ENCODE data around the gene CDC25B. TPM values are rescaled to one million over a fixed set of nuclear protein-coding genes. Genes with fewer than 3 reads are reported as not detected.
A peak's percentile ranks its signal among the peaks of the same experiment; 100 is the strongest.

Gene CDC25B
- polyA plus RNA-seq, 2 of the 4 experiments (the other 2 are of a cell fraction): 136 to 150 TPM

- DNase-seq (ENCODE audit: low read depth in 1 of 2, low spot score in 1 of 2) (no peak), FAIRE-seq (no peak), ATAC-seq (no peak)
- POLR2A ChIA-PET: interaction anchor here (0.7 to 3.1 kb wide), 3 partner anchors 16 to 85 kb away, joined by 3 to 21 read pairs (median 4); no protein-coding TSS in a partner anchor
- peaks cover 20% of the 10 kb centered on the region for H3K4me1 ChIP-seq
- 20% methylated on average over 9 of the region's 9 CpGs for WGBS (ENCODE audit: missing lambda C conversion rate)
- peak overlapping the region; percentile 87 for H3K4me3 ChIP-seq
- CTCF ChIA-PET: interaction anchor here (0.7 to 72.1 kb wide), 6 partner anchors 2 to 342 kb away, joined by 3 to 2233 read pairs (median 843); partner anchors contain the start of genes ADAM33, ADISSP, AP5S1 and CENPB
- H3K27ac ChIP-seq: peak overlapping the region; percentile 86 to 89
- no peak for TF ChIP-seq EP300 (IDR thresholded peaks at IDR 0.05)
- no peak for TF ChIP-seq ZSCAN20 (CRISPR knock-in tag; IDR thresholded peaks at IDR 0.05)
- no peak for TF ChIP-seq GATA3 (IDR thresholded peaks at IDR 0.05; ENCODE audit: borderline replicate concordance)
- TF ChIP-seq ZNF302 (CRISPR knock-in tag; IDR thresholded peaks at IDR 0.05): no peak
- TF ChIP-seq RFX5 (IDR thresholded peaks at IDR 0.05): no peak
- TF ChIP-seq EHMT2 (IDR thresholded peaks at IDR 0.05; ENCODE audit: low read depth): no peak
- no peak for TF ChIP-seq ESRRA (IDR thresholded peaks at IDR 0.05; ENCODE audit: borderline replicate concordance, low read length)
- H3K9me3 ChIP-seq: no peaks in the 10 kb centered on the region
- H3K4me2 ChIP-seq: peak overlapping the region; percentile 84
These were observed 29.5 kb upstream of the CDC25B start for GRCh38 chr20:3766422-3767109.

GRCh38 chr20:3767110-3767426 is 29.0 kb upstream of the CDC25B start:
- Histone ChIP-seq H3K9me3 (no peaks in the 10 kb centered on the region), H3K27ac (peak overlapping the region; percentile 86 to 89), H3K4me1 (peaks cover 20% of the 10 kb centered on the region), H3K4me2 (peak overlapping the region; percentile 84), H3K4me3 (peak overlapping the region; percentile 87)
- DNase-seq (ENCODE audit: low read depth in 1 of 2, low spot score in 1 of 2): no peak
- 5% methylated on average over 11 of the region's 21 CpGs for WGBS (ENCODE audit: missing lambda C conversion rate)
- peak; percentile 16 to 23; a peak in 3 of 6 replicates for ATAC-seq
- CTCF ChIA-PET: interaction anchor here (0.8 to 72.1 kb wide), 7 partner anchors 3 to 90 kb away, joined by 3 to 2233 read pairs (median 52); partner anchors contain the start of genes ADAM33, ADISSP, AP5S1 and CENPB
- TF ChIP-seq RARB (CRISPR knock-in tag; IDR thresholded peaks at IDR 0.05) (no peak), KDM1A (IDR thresholded peaks at IDR 0.05; ENCODE audit: low read depth) (0 out of 2 replicates have a peak, but pooled peaks have one; percentile 17), PBX3 (IDR thresholded peaks at IDR 0.05) (peak; percentile 8; the same call in 1 of the 2 replicates), GATA3 (IDR thresholded peaks at IDR 0.05; ENCODE audit: borderline replicate concordance) (0 out of 2 replicates have a peak, but pooled peaks have one; percentile 12), MAZ (IDR thresholded peaks at IDR 0.05; ENCODE audit: borderline replicate concordance, low read depth, low read length) (no peak), NR3C1 (IDR thresholded peaks at IDR 0.05) (no peak)
- FAIRE-seq: no peak
- POLR2A ChIA-PET: interaction anchor here (0.7 to 3.1 kb wide), 13 partner anchors 9 to 108 kb away, joined by 3 to 27 read pairs (median 9); partner anchors contain the start of genes AP5S1 and SPEF1

GRCh38 chr20:3767427-3768341 is 28.4 kb upstream of the CDC25B start, which contains the start of gene ADISSP:
Gene ADISSP (minus strand): TSS chr20:3767753. CDS start chr20:3760100, 7,653 bp downstream.
- FAIRE-seq (peak; percentile 92), DNase-seq (ENCODE audit: low read depth in 1 of 2, low spot score in 1 of 2) (peak; percentile 99), ATAC-seq (peak; percentile 85 to 93)
- peak within 1 kb of the TSS; percentile 86 to 92 for H3K27ac ChIP-seq
- WGBS (ENCODE audit: missing lambda C conversion rate): under 1% methylated on average over 39 of the region's 80 CpGs
- CTCF ChIA-PET: interaction anchor here (0.7 to 72.1 kb wide), 14 partner anchors 3 to 276 kb away, joined by 3 to 2233 read pairs (median 8); partner anchors contain the start of genes ADAM33, ADISSP, AP5S1 and CENPB
- peaks cover 20% of the 10 kb centered on the region for H3K4me1 ChIP-seq
- peak within 1 kb of the TSS; percentile 87 for H3K4me3 ChIP-seq
- POLR2A ChIA-PET: interaction anchor here (0.7 to 3.1 kb wide), 22 partner anchors 9 to 125 kb away, joined by 3 to 27 read pairs (median 6); partner anchors contain the start of genes AP5S1 and SPEF1
- H3K9me3 ChIP-seq: no peaks in the 10 kb centered on the region
- peak within 1 kb of the TSS; percentile 84 for H3K4me2 ChIP-seq
- no peak for TF ChIP-seq EP300 (IDR thresholded peaks at IDR 0.05)
- peak; percentile 51; the same call in 1 of the 2 replicates for TF ChIP-seq PHF8 (IDR thresholded peaks at IDR 0.05; ENCODE audit: borderline replicate concordance, low read depth)
- peak; percentile 14; the same call in 1 of the 2 replicates for TF ChIP-seq PBX3 (IDR thresholded peaks at IDR 0.05)
- TF ChIP-seq NR3C1 (IDR thresholded peaks at IDR 0.05): no peak
- 0 out of 2 replicates have a peak, but pooled peaks have one; percentile 8 for TF ChIP-seq GATA3 (IDR thresholded peaks at IDR 0.05; ENCODE audit: borderline replicate concordance)
- TF ChIP-seq REST (IDR thresholded peaks at IDR 0.05): peak; percentile 84
- peak; percentile 52; the same call in 1 of the 2 replicates for TF ChIP-seq RFX5 (IDR thresholded peaks at IDR 0.05)
- TF ChIP-seq FOSL2 (IDR thresholded peaks at IDR 0.05): no peak
- TF ChIP-seq FOSL2 (CRISPR knock-in tag; IDR thresholded peaks at IDR 0.05): no peak
- no peak for TF ChIP-seq RNF2 (IDR thresholded peaks at IDR 0.05; ENCODE audit: borderline replicate concordance, low read depth)
- TF ChIP-seq RARB (CRISPR knock-in tag; IDR thresholded peaks at IDR 0.05): no peak
- no peak for TF ChIP-seq RAD21 (conservative IDR thresholded peaks at IDR 0.05 in 1 of 2, IDR thresholded peaks at IDR 0.05 in 1 of 2)
- TF ChIP-seq CHD2 (IDR thresholded peaks at IDR 0.05; ENCODE audit: low read length, partially characterized antibody): peak; percentile 91
- TF ChIP-seq CBX2 (IDR thresholded peaks at IDR 0.05; ENCODE audit: borderline replicate concordance, low read depth): no peak
- peak; percentile 64; the same call in 1 of the 2 replicates for TF ChIP-seq BHLHE40 (IDR thresholded peaks at IDR 0.05; ENCODE audit: low read depth, low read length)
- peak; percentile 94 for TF ChIP-seq POLR2A (IDR thresholded peaks at IDR 0.05; ENCODE audit: low read length)
- no peak for TF ChIP-seq HEYL (CRISPR knock-in tag; IDR thresholded peaks at IDR 0.05)
